Heart right ventricle (tissue), 16 donors: ENCODE measurements around the gene NKD2. TPM values are rescaled to one million over a fixed set of nuclear protein-coding genes. Genes with fewer than 3 reads are reported as not detected.

ENCODE experiments used
- ATAC-seq, 8 donors: fragments of 200-7000 bp; cut with Tn5 transposase; one replicate each; pipeline ENCODE4 v1.9.1; 2020; ENCODE audit warnings: mild to moderate bottlenecking in 8 of 8, moderate library complexity in 8 of 8, moderate number of reproducible peaks in 1 of 8
- DNase-seq, 2 donors: peaks; one replicate each; pipeline ENCODE4 v3.0.0-alpha.2; 2020
- H3K27ac ChIP-seq, 10 donors: fragments of 200-600 bp; sonication (generic) in 2 of 10; one replicate each; pipeline versions ENCODE4 v1.5.0 to v1.8.0; 2020 to 2022; ENCODE audit warnings: mild to moderate bottlenecking in 3 of 10
- H3K27me3 ChIP-seq, 7 donors: fragments of 200-600 bp; one replicate each; pipeline ENCODE4 v1.8.0; 2021 to 2022; ENCODE audit warnings: mild to moderate bottlenecking in 2 of 7
- H3K36me3 ChIP-seq, 9 donors: fragments of 200-600 bp; sonication (generic) in 1 of 9; one replicate each; pipeline versions ENCODE4 v1.5.0 to v1.8.0; 2020 to 2022; ENCODE audit warnings: mild to moderate bottlenecking in 2 of 9
- H3K4me1 ChIP-seq, 9 donors: fragments of 200-600 bp; sonication (generic) in 1 of 9; one replicate each; pipeline versions ENCODE4 v1.5.0 to v1.8.0; 2020 to 2022; ENCODE audit warnings: mild to moderate bottlenecking in 4 of 9
- H3K4me3 ChIP-seq, 10 donors: fragments of 200-600 bp; sonication (generic) in 2 of 10; one replicate each; pipeline versions ENCODE4 v1.5.0 to v1.8.0; 2020 to 2022; ENCODE audit warnings: mild to moderate bottlenecking in 7 of 10, moderate library complexity in 2 of 10
- H3K9me3 ChIP-seq, 11 donors: fragments of 200-600 bp in 10 of 11; sonication (generic) in 2 of 11; one replicate each; pipeline versions ENCODE4 v1.5.0 to v1.8.0; 2013 to 2022; ENCODE audit warnings: mild to moderate bottlenecking in 2 of 11, control low read depth in 1 of 11, moderate library complexity in 1 of 11
- CTCF ChIP-seq, 9 donors: fragments of 200-600 bp; sonication (generic) in 2 of 9; IDR thresholded peaks; one replicate each; pipeline versions ENCODE4 v1.5.0 to v1.8.0; 2021 to 2022; ENCODE audit warnings: antibody characterized with exemption in 9 of 9, mild to moderate bottlenecking in 5 of 9, moderate library complexity in 1 of 9
- WGBS, 2 donors: extraction: QIAGEN DNeasy Blood & Tissue Kit; methylation state at CpG; one replicate each; pipeline ENCODE4 v1.1.7; 2013; ENCODE audit warnings: inconsistent platforms in 1 of 2; 5-methylcytosine and 5-hydroxymethylcytosine counted together
- intact Hi-C, 10 donors: fragments of 100-400 bp; cut with DNase I; formaldehyde crosslinking; loops; one replicate each; pipeline versions ENCODE4 v1.11.1 to v1.14.2; 2022
- polyA plus RNA-seq, 2 donors: library from polyadenylated mRNA; stranded (reverse); fragments of 200-250 nt; gene quantifications; one replicate each; pipeline ENCODE4 v1.2.3, GENCODE V29; 2013
- total RNA-seq, 10 donors: library from RNA; stranded (reverse); fragmentation: NEBNext Ultra II Directional in 3 of 10; extraction: Animal tissue kit (Norgen Biotek cat#: 25700) in 3 of 10; gene quantifications; one replicate each; pipeline versions ENCODE4 v1.2.1 to v1.2.4, GENCODE V29; 2021 to 2023
- donor health status: Arrhythmogenic right ventricular cardiomyopathy.
- donor health status: ischemic (EF 13 %, LVEDD 7.1; RV severe dilation, severe dysfunction).
- donor health status: healthy with polysubstance abuse.
- donor health status: DM: no; HTN: yes; CAD: no.
- donor health status: DM: no; HTN: no; CAD: no.
- donor health status: ischemic (EF 25% LVEDD 6.9; RV normal size, moderate dysfunction).
- donor health status: ischemic (EF 25% LVEDD 5.7; RV mildly dilated, moderate dysfunction).
- donor health status: healthy.
- donor health status: DM: yes; HTN: yes; CAD: no.
- donor health status: Ischemic cardiomyopathy.
- donor health status: ischemic (EF 35%, LVEDD 5.7; RV mildly dilated, moderate dysfunction).
- donor health status: nonischemic (EF 11% LVEDD 7.7; RV severe dilation, severe dysfunction).
- donor health status: DM: yes; HTN: yes; CAD: no.
- donor health status: PGD.
- donor health status: ischemic (EF 29% LVEDD 5.4; RV normal size, mild dysfunction).
- donor health status: nonischemic (EF 23%, LVEDD 6.1; RV moderate dilation, normal function).

NKD2 gene
- total and polyA plus RNA-seq, 12 donors: 0.31 to 12.7 (median 1.8) TPM

DNA sequence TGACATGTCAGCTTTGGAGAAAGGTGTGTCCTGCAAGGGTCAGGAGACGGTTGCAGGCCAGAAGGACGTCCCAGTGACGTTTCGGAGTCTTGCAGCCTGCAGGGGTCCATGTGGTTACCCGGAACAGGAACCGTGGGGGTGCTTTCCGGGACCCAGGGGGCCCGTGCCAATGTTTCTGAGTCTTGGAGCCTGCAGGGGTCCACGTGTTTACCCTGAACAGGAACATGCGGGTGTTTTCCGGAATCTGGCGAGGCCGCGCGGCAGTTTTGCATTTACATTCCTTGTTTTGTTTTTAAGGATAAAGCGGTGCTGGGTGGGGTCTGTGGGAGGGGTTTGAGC lies 30.6 kb downstream of the NKD2 start:
- H3K36me3 ChIP-seq: peaks cover 0 to 2% (median 0%) of the 10 kb centered on the region in 9 donors
- TF ChIP-seq CTCF (IDR thresholded peaks at IDR 0.05): no peak
- peak in 1 of 2 donors; percentile 6 for DNase-seq
- intact Hi-C loops: no loop called here
- no peaks in the 10 kb centered on the region for H3K27me3 ChIP-seq
- no peaks in the 10 kb centered on the region for H3K9me3 ChIP-seq
- H3K27ac ChIP-seq: no peak overlapping the region
- whole genome bisulfite sequencing, 2 donors: 83 to 89% methylated on average over 16 of the region's 16 CpGs
- H3K4me3 ChIP-seq: no peak overlapping the region
- ATAC-seq: no peak
- no peaks in the 10 kb centered on the region for H3K4me1 ChIP-seq

GRCh38 chr5:1039706-1040260 lies 31.2 kb downstream of the NKD2 start:
- no peaks in the 10 kb centered on the region for H3K27me3 ChIP-seq
- no peak for TF ChIP-seq CTCF (IDR thresholded peaks at IDR 0.05)
- H3K27ac ChIP-seq: no peak overlapping the region
- H3K4me1 ChIP-seq: no peaks in the 10 kb centered on the region
- WGBS, 2 donors: 93 to 95% methylated on average over 16 to 17 of the region's 18 CpGs
- intact Hi-C loops: no loop called here
- H3K4me3 ChIP-seq: no peak overlapping the region
- H3K9me3 ChIP-seq: no peaks in the 10 kb centered on the region
- no peaks in the 10 kb centered on the region for H3K36me3 ChIP-seq
- ATAC-seq: no peak
- DNase-seq: no peak

DNA sequence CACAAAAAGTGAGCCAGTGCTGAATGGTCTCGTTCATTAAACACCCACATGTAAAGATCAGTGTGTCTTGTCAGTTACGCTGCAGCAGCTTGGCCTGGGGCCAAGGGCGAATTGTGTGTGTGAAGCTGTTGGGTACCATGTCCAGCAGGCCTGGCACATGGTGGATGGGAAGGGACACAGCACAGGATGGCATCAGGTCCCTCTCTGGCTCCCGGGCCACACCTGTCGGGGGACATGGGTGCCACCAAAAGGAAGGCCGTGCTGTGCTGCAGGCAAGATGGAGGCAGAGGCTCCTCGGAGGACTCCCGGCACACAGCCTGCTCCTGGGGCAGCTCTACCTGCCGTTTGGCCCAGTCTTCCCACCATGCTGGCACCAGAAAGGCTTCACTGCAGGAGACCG lies 32.0 kb downstream of the NKD2 start:
- no peak overlapping the region for H3K27ac ChIP-seq
- H3K27me3 ChIP-seq: no peaks in the 10 kb centered on the region
- 94% methylated on average over 10 of the region's 10 CpGs for WGBS, 2 donors
- H3K36me3 ChIP-seq: no peaks in the 10 kb centered on the region
- TF ChIP-seq CTCF (IDR thresholded peaks at IDR 0.05): no peak
- no peak overlapping the region for H3K4me3 ChIP-seq
- no peak for ATAC-seq
- DNase-seq: peak in 1 of 2 donors; percentile 12
- H3K4me1 ChIP-seq: no peaks in the 10 kb centered on the region
- intact Hi-C loops: no loop called here
- no peaks in the 10 kb centered on the region for H3K9me3 ChIP-seq

DNA sequence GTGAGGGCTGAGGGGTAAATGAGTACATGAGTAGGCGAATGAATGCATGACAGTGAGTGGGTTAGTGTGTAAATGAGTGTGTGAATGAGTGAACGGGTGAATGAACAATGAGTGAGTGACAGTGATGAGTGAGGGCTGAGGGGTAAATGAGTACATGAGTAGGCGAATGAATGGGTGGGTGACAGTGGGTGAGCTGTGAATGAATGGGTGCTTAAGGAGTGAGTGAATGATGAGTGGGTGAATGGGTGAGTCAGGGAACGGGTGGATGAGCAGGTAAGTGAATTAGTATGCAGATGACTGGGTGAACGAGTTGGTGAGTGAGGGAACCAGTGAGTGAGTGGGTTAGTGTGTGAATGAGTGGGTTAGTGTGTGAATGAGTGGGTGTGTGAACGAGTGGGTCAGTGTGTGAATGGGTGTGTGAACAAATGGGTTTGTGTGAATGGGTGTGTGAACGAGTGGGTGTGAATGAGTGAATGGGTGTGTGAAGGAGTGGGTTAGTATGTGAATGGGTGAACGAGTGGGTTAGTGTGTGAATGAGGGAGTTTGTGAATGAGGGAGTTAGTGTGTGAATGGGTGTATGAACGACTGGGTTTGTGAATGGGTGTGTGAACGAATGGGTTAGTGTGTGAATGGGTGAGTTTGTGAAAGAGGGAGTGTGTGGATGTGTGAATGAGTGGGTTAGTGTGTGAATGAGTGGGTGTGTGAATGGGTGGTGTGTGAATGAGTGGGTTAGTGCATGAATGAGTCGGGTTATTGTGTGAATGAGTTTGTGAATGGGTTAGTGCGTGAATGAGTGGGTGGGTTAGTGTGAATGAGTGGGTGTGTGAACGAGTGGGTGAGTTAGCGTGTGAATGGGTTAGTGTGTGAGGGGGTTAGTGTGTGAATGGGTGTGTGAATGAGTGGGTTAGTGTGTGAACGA lies 32.9 kb downstream of the NKD2 start:
- DNase-seq: no peak
- no peak for ATAC-seq
- Histone ChIP-seq H3K4me1 (no peaks in the 10 kb centered on the region), H3K9me3 (no peaks in the 10 kb centered on the region), H3K36me3 (no peaks in the 10 kb centered on the region), H3K27me3 (no peaks in the 10 kb centered on the region), H3K27ac (no peak overlapping the region), H3K4me3 (no peak overlapping the region)
- intact Hi-C loops: no loop called here
- 90 to 93% methylated on average over 15 of the region's 15 CpGs for WGBS, 2 donors
- no peak for TF ChIP-seq CTCF (IDR thresholded peaks at IDR 0.05)
